Gastrocnemius medialis (tissue), 4 donors: ENCODE measurements around the gene MYOM3. TPM values are rescaled to one million over a fixed set of nuclear protein-coding genes. Genes with fewer than 3 reads are reported as not detected.
"Not testable (repeated sequence)": the region's sequence is repeated elsewhere in the genome, so short reads cannot be mapped to it uniquely, and the experiment has no call there.

Experiments used
- ATAC-seq, 2 donors: fragments of 150-250 bp; one replicate each; pipeline ENCODE4 v1.9.1; 2016
- DNase-seq, 2 donors: peaks; one replicate each; pipeline ENCODE4 v3.0.0-alpha.2; 2019
- H3K27ac ChIP-seq, 4 donors: fragments of 200-600 bp; sonication (generic); 1 replicate in 1 of 4; 2 replicates in 3 of 4; pipeline ENCODE4 v1.5.1; 2016 to 2018; ENCODE audit warnings: mild to moderate bottlenecking in 2 of 4, moderate library complexity in 1 of 4
- H3K27me3 ChIP-seq, 3 donors: fragments of 200-600 bp; sonication (generic) in 2 of 3; 1 replicate in 1 of 3; 2 replicates in 2 of 3; pipeline versions ENCODE4 v1.5.1 to v1.6.0; 2016 to 2019; ENCODE audit warnings: mild to moderate bottlenecking in 1 of 3, moderate library complexity in 1 of 3
- H3K36me3 ChIP-seq, 2 donors: fragments of 200-600 bp; sonication (generic) in 1 of 2; one replicate each; pipeline ENCODE4 v1.5.1; 2017 to 2018
- H3K4me1 ChIP-seq, 2 donors: fragments of 200-600 bp; sonication (generic) in 1 of 2; one replicate each; pipeline ENCODE4 v1.5.1; 2016 to 2017; ENCODE audit warnings: mild to moderate bottlenecking in 2 of 2
- H3K4me3 ChIP-seq, 4 donors: fragments of 200-600 bp; sonication (generic) in 3 of 4; 1 replicate in 1 of 4; 2 replicates in 3 of 4; pipeline ENCODE4 v1.5.1; 2016 to 2019; ENCODE audit warnings: mild to moderate bottlenecking in 2 of 4
- H3K9me3 ChIP-seq, 3 donors: fragments of 200-600 bp; sonication (generic) in 2 of 3; 1 replicate in 1 of 3; 2 replicates in 2 of 3; pipeline ENCODE4 v1.5.1; 2016 to 2019
- POLR2A ChIP-seq, 2 donors: fragments of 450-650 bp; IDR thresholded peaks; one replicate each; pipeline ENCODE4 v1.6.1; 2017; ENCODE audit warnings: antibody characterized with exemption in 2 of 2, mild to moderate bottlenecking in 2 of 2, moderate library complexity in 2 of 2
- in situ Hi-C, 4 donors: fragments of 200-750 bp; cut with MboI; loops; one replicate each; pipeline versions ENCODE4 v1.15.0 to v1.8.0; 2017; ENCODE audit warnings: low sequenced_read_pairs in 4 of 4
- intact Hi-C: fragments of 100-400 bp; cut with DNase I; formaldehyde crosslinking; loops from one replicate; pipeline ENCODE4 v1.15.1; 2023; ENCODE audit warnings: low total_unique reads
- total RNA-seq, 4 donors: library from RNA; depleted of rRNA; stranded (reverse); fragments of >200 nt; gene quantifications; one replicate each; pipeline versions ENCODE4 v1.1.0 to v1.2.3, GENCODE V29; 2016
- TF ChIP-seq, protein P1 (sequence below), 5 experiments: fragments of 450-650 bp in 3 of 5; fragments of 200-600 bp in 2 of 5; sonication (generic) in 2 of 5; IDR thresholded peaks in 4 of 5; conservative IDR thresholded peaks in 1 of 5; 1 replicate in 4 of 5; 2 replicates in 1 of 5; pipeline ENCODE4 v1.5.1; 2016 to 2019; ENCODE audit warnings: antibody characterized with exemption in 5 of 5, mild to moderate bottlenecking in 3 of 5, moderate library complexity in 3 of 5

The MYOM3 gene
- total RNA-seq, 4 donors from 2014 or later = 114 to 266 (median 184) TPM

DNA sequence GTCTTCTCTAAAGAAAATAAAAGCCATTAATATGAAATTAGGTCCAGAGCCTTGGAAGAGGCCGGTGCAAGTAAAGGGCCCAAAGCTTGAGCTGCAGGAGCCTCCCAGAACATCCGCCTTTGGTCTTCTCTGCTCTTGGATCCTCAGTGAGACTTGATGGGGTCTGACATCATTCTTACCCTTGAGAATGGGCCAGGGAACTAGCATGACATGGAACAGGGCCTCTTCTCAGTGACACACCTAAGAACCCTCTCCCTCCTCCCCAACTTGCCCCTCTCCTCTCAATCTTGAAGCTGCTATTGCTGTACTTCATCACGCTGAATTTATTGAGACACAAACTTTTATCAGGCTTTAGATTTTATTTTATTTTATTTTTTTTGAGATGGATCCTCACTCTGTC lies 91.5 kb downstream of the MYOM3 start:
- DNase-seq (no peak), ATAC-seq (no peak)
- H3K4me1 ChIP-seq = peaks cover 52% of the 10 kb centered on the region in 2 donors
- no peak for TF ChIP-seq POLR2A (IDR thresholded peaks at IDR 0.05)
- no peaks in the 10 kb centered on the region for H3K36me3 ChIP-seq
- H3K9me3 ChIP-seq = no peaks in the 10 kb centered on the region
- H3K27me3 ChIP-seq = no peaks in the 10 kb centered on the region
- H3K4me3 ChIP-seq = no peak overlapping the region
- intact Hi-C loops = no loop called here
- peak overlapping the region; percentile 84 to 89 (median 89) for H3K27ac ChIP-seq
- in situ Hi-C loops = no loop called here

DNA sequence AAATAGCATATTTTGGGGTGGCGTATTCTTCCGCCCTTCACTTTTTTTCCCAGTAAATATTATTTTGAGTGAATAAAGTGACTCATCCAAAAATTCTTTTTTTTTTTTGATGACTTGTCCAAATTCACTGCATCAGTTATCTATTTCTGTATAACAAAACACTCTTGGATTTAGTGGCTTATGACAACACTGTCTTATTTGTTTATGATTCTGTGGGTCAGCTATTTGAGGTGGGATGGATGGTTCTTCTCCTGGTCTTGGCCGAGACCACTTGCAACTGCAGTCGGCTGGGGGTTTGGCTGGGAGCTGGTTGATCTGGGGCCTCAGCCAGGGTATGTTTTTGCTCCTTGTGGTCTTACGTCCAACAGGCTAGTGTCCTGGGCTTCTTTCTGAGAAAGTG lies 91.9 kb downstream of the MYOM3 start:
- ATAC-seq (no peak), DNase-seq (no peak)
- Histone ChIP-seq H3K27ac (peak overlapping the region; percentile 84 to 89 (median 89)), H3K4me3 (no peak overlapping the region), H3K36me3 (no peaks in the 10 kb centered on the region), H3K9me3 (no peaks in the 10 kb centered on the region), H3K4me1 (peaks cover 56 to 57% of the 10 kb centered on the region in 2 donors), H3K27me3 (no peaks in the 10 kb centered on the region)
- TF ChIP-seq, protein P1, sequence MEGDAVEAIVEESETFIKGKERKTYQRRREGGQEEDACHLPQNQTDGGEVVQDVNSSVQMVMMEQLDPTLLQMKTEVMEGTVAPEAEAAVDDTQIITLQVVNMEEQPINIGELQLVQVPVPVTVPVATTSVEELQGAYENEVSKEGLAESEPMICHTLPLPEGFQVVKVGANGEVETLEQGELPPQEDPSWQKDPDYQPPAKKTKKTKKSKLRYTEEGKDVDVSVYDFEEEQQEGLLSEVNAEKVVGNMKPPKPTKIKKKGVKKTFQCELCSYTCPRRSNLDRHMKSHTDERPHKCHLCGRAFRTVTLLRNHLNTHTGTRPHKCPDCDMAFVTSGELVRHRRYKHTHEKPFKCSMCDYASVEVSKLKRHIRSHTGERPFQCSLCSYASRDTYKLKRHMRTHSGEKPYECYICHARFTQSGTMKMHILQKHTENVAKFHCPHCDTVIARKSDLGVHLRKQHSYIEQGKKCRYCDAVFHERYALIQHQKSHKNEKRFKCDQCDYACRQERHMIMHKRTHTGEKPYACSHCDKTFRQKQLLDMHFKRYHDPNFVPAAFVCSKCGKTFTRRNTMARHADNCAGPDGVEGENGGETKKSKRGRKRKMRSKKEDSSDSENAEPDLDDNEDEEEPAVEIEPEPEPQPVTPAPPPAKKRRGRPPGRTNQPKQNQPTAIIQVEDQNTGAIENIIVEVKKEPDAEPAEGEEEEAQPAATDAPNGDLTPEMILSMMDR (IDR thresholded peaks at IDR 0.05 in 4 of 5, conservative IDR thresholded peaks at IDR 0.05 in 1 of 5) = no peak
- no peak for TF ChIP-seq POLR2A (IDR thresholded peaks at IDR 0.05)
- in situ Hi-C loops = no loop called here
- intact Hi-C loops = no loop called here

DNA sequence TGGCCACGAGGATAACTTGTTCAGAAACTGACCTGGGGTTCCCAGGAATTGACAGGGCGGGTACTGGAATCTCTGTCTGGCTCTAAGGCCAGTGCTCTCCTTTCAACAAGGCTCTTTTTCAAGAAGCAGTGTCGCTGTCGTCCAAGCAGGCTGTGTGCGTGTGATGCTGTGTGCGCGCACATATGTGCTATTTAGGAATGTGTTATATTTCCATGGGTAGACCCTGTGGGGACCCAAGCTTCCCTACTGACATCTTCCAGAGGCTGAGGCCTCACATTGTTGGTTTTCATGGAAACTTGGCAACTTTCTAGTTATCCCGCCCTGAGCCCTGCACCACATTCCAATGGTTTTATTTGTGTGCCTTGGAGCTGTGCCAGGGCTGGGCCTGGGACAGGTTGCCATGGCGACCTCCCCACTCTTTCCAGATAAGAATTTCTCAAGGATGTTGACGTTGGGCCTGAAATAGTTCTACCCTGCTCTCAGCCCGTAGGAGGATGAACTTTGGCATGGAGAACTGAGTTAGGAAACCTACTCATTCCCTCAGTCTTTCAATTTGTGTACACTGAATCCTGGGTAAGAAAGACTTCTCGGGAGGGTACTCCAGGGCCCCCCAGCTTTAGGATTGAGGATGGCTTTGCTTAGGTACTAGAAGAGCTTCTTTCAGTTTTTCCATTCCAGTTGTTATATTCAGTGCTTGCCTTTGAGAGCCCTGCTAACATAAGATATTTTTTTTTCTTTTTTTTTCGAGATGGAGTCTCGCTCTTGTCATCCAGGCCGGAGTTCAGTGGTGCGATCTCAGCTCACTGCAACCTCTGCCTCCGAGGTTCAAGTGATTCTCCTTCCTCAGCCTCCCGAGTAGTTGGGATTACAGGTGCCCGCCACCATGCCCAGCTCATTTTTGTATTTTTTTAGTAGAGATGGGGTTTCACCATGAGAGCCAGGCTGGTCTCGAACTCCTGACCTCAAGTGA lies 93.0 kb downstream of the MYOM3 start:
- ATAC-seq = peak; percentile 81 to 90
- Histone ChIP-seq H3K27ac (peak overlapping the region; percentile 84 to 89 (median 89)), H3K27me3 (no peaks in the 10 kb centered on the region), H3K4me3 (peak overlapping the region in 3 of 4 donors; percentile 14 to 40 (median 21)), H3K4me1 (peaks cover 56 to 58% of the 10 kb centered on the region in 2 donors), H3K9me3 (no peaks in the 10 kb centered on the region), H3K36me3 (no peaks in the 10 kb centered on the region)
- intact Hi-C loops = loop anchor here (2.0 kb wide), 1 partner anchor 60 kb away; the partner anchor contains the start of gene PNRC2
- TF ChIP-seq, protein P1 (IDR thresholded peaks at IDR 0.05 in 4 of 5, conservative IDR thresholded peaks at IDR 0.05 in 1 of 5) = no peak
- peak in 1 of 2 donors; percentile 27 for TF ChIP-seq POLR2A (IDR thresholded peaks at IDR 0.05)
- in situ Hi-C loops = no loop called here
- peak; percentile 82 to 94 for DNase-seq

DNA sequence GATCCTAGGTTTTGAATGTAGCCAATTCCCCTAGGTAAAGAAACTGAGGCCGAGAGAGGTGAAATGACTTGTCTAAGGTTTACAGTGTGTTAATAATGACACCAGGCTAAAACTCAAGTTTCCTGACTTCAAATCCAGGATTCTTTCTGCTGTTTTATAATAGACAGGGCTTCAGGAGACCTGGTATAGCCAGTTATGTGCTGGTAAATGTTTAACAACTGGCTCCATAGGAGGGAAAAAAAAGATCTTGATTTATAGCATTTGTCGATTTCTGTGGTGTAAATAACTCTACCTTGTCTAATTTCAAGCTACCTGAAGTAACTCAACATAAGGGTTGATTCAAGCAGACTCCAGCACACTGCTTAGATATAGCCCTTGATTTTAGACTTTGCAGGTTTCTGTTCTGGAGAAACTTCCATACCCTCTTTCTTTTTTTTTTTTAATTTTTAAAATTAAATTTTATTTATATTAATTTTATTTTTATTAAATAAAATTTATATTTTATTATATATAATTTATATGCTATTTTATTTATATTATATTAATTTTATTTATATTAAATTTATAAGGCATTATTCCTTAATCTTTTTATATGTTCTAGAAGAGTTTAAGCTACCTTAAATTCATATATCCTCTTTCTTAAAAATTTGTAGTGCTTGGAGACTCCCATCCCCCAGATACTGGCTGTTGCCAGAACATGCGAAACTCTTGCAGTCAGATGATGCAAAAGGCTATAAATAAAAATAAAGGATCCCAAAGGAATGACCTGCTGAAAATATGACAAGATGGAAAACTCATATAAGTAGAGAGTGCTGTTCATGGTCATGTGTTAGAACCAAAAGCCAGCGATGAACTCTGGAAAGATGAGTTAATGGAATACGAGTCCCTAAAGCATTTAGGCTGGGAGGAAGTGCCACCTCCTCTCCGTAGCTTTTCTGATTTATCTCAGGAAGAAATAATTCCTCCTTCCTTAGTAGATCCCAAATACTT lies 96.4 kb downstream of the MYOM3 start:
- Histone ChIP-seq H3K27me3 (no peaks in the 10 kb centered on the region), H3K27ac (peak overlapping the region; percentile 84 to 89 (median 89)), H3K36me3 (no peaks in the 10 kb centered on the region), H3K9me3 (no peaks in the 10 kb centered on the region), H3K4me1 (peaks cover 38 to 46% of the 10 kb centered on the region in 2 donors), H3K4me3 (no peak overlapping the region)
- intact Hi-C loops = loop anchor here (2.0 kb wide), 1 partner anchor 35 kb away; the partner anchor contains the start of gene SRSF10
- TF ChIP-seq POLR2A (IDR thresholded peaks at IDR 0.05) = no peak
- TF ChIP-seq, protein P1 (IDR thresholded peaks at IDR 0.05 in 4 of 5, conservative IDR thresholded peaks at IDR 0.05 in 1 of 5) = no peak
- peak; percentile 25 to 48 for DNase-seq
- in situ Hi-C loops = no loop called here
- ATAC-seq = peak; percentile 67 to 83

DNA sequence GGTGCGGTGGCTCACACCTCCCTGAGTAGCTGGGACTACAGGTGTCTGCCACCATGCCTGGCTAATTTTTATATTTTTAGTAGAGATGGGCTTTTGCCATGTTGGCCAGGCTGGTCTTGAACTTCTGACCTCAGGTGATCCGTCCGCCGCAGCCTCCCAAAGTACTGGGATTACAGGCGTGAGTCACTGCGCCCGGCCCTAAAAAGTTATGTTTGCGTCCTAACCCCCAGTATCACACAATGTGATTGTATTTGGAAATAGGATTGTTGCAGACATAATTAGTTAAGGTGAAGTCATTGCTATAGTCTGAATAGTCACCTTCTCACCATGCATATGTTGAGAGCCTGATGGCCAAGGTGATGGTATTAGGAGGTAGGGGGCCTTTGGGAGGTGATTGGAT lies 99.1 kb downstream of the MYOM3 start:
- H3K36me3 ChIP-seq, H3K4me3 ChIP-seq, in situ Hi-C loops, DNase-seq, intact Hi-C loops, H3K9me3 ChIP-seq, ATAC-seq, H3K27me3 ChIP-seq, H3K27ac ChIP-seq: not testable (repeated sequence)
- H3K4me1 ChIP-seq = peaks cover 16 to 23% of the 10 kb centered on the region in 2 donors
